H9 (cell line): ENCODE measurements around the gene SLC38A3. TPM values are rescaled to one million over a fixed set of nuclear protein-coding genes. Genes with fewer than 3 reads are reported as not detected.

ENCODE experiments used
- DNase-seq: peaks from one replicate; pipeline ENCODE4 v3.0.0-alpha.2; 2017
- H2AFZ ChIP-seq: one replicate; pipeline ENCODE4 v1.6.1; 2013; ENCODE audit warnings: mild to moderate bottlenecking, low read length, control low read depth, moderate library complexity
- H2AK5ac ChIP-seq: 2 replicates; pipeline ENCODE4 v1.6.1; 2013; ENCODE audit warnings: low read length, control low read depth, mixed read lengths; ENCODE audit not compliant: insufficient read length
- H2BK120ac ChIP-seq: one replicate; pipeline ENCODE4 v1.6.1; 2013; ENCODE audit warnings: low read depth, mild to moderate bottlenecking, low read length, control low read depth, inconsistent platforms; ENCODE audit not compliant: poor library complexity, severe bottlenecking
- H2BK12ac ChIP-seq: 2 replicates; pipeline ENCODE4 v1.6.1; 2013; ENCODE audit warnings: low read length, control low read depth, mixed read lengths, low read depth; ENCODE audit not compliant: insufficient read length
- H2BK15ac ChIP-seq: 2 replicates; pipeline ENCODE4 v1.6.1; 2013; ENCODE audit warnings: low read depth, low read length, control low read depth
- H2BK20ac ChIP-seq: one replicate; pipeline ENCODE4 v1.6.1; 2013; ENCODE audit warnings: low read depth, mild to moderate bottlenecking, low read length, control low read depth, inconsistent platforms; ENCODE audit not compliant: poor library complexity, severe bottlenecking
- H2BK5ac ChIP-seq: 2 replicates; pipeline ENCODE4 v1.6.1; 2013; ENCODE audit warnings: low read length, control low read depth, mixed read lengths; ENCODE audit not compliant: insufficient read length
- H3K14ac ChIP-seq: 2 replicates; pipeline ENCODE4 v1.6.1; 2013; ENCODE audit warnings: low read length, control low read depth; ENCODE audit not compliant: insufficient read depth
- H3K18ac ChIP-seq: 2 replicates; pipeline ENCODE4 v1.6.1; 2013; ENCODE audit warnings: low read depth, mild to moderate bottlenecking, mixed read lengths, low read length, control low read depth; ENCODE audit not compliant: insufficient read length
- H3K23ac ChIP-seq: 2 replicates; pipeline ENCODE4 v1.6.1; 2013; ENCODE audit warnings: low read length, control low read depth, mixed read lengths, low read depth; ENCODE audit not compliant: insufficient read length
- H3K23me2 ChIP-seq: 2 replicates; pipeline ENCODE4 v1.6.1; 2013; ENCODE audit warnings: low read depth, mild to moderate bottlenecking, mixed read lengths, low read length, control low read depth; ENCODE audit not compliant: insufficient read length, poor library complexity, severe bottlenecking
- H3K27ac ChIP-seq: 2 replicates; pipeline ENCODE4 v1.5.1; 2013; ENCODE audit warnings: low read length, control low read depth, mixed read lengths, low read depth; ENCODE audit not compliant: insufficient read length
- H3K27me3 ChIP-seq: 2 replicates; pipeline ENCODE4 v1.6.1; 2013; ENCODE audit warnings: low read length, control low read depth, inconsistent platforms; ENCODE audit not compliant: insufficient read depth
- H3K4ac ChIP-seq: 2 replicates; pipeline ENCODE4 v1.6.1; 2013; ENCODE audit warnings: low read depth, mild to moderate bottlenecking, control low read depth, inconsistent platforms, low read length, moderate library complexity
- H3K4me1 ChIP-seq: 2 replicates; pipeline ENCODE4 v1.6.1; 2013; ENCODE audit warnings: low read length, control low read depth, inconsistent platforms; ENCODE audit not compliant: insufficient read depth
- H3K4me2 ChIP-seq: 2 replicates; pipeline ENCODE4 v1.6.1; 2013; ENCODE audit warnings: low read length, control low read depth, mixed read lengths; ENCODE audit not compliant: insufficient read length, insufficient read depth
- H3K56ac ChIP-seq: 2 replicates; pipeline ENCODE4 v1.6.1; 2013; ENCODE audit warnings: low read depth, mild to moderate bottlenecking, mixed read lengths, low read length, control low read depth; ENCODE audit not compliant: insufficient read length
- H3K79me1 ChIP-seq: 2 replicates; pipeline ENCODE4 v1.6.1; 2013; ENCODE audit warnings: low read depth, mild to moderate bottlenecking, moderate library complexity, low read length, control low read depth, inconsistent platforms; ENCODE audit not compliant: insufficient read depth, poor library complexity, severe bottlenecking
- H3K79me2 ChIP-seq: 2 replicates; pipeline ENCODE4 v1.6.1; 2013; ENCODE audit warnings: low read length, control low read depth, inconsistent platforms; ENCODE audit not compliant: insufficient read depth
- H3K9ac ChIP-seq: 2 replicates; pipeline ENCODE4 v1.6.1; 2013; ENCODE audit warnings: low read length, control low read depth, mixed read lengths; ENCODE audit not compliant: insufficient read length; ENCODE audit errors: extremely low read depth
- H3K9me3 ChIP-seq: one replicate; pipeline ENCODE4 v1.6.1; 2013; ENCODE audit warnings: low read depth, low read length, inconsistent platforms; ENCODE audit not compliant: control insufficient read depth
- H3T11ph ChIP-seq: one replicate; pipeline ENCODE4 v1.6.1; 2013; ENCODE audit warnings: mild to moderate bottlenecking, low read length, control low read depth, inconsistent platforms
- H4K20me1 ChIP-seq: one replicate; pipeline ENCODE4 v1.6.1; 2013; ENCODE audit not compliant: control insufficient read depth, insufficient read length, insufficient read depth
- H4K5ac ChIP-seq: 2 replicates; pipeline ENCODE4 v1.6.1; 2013; ENCODE audit warnings: low read depth, mild to moderate bottlenecking, mixed read lengths, low read length, control low read depth; ENCODE audit not compliant: insufficient read length
- H4K8ac ChIP-seq: replicated peaks from 2 replicates; pipeline ENCODE4 v1.6.1; 2013; ENCODE audit warnings: low read length, control low read depth, mixed read lengths, low read depth; ENCODE audit not compliant: insufficient read length
- H4K91ac ChIP-seq: 2 replicates; pipeline ENCODE4 v1.6.1; 2013; ENCODE audit warnings: low read depth, mild to moderate bottlenecking, moderate library complexity, mixed read lengths, low read length, control low read depth; ENCODE audit not compliant: insufficient read length
- H3K27ac Mint-ChIP-seq, 3 experiments: 2 replicates in 2 of 3; 3 replicates in 1 of 3; pipeline ENCODE4 v1.8.0; 2020 to 2021; ENCODE audit warnings: mixed read lengths in 3 of 3, mild to moderate bottlenecking in 1 of 3, moderate library complexity in 1 of 3
- H3K27me3 Mint-ChIP-seq: 2 replicates; pipeline ENCODE4 v1.8.0; 2021; ENCODE audit warnings: low read depth, mild to moderate bottlenecking, moderate library complexity, mixed read lengths
- H3K36me3 Mint-ChIP-seq, 3 experiments: 2 replicates in 2 of 3; 3 replicates in 1 of 3; pipeline ENCODE4 v1.8.0; 2020 to 2021; ENCODE audit warnings: low read depth in 3 of 3, mixed read lengths in 3 of 3; ENCODE audit not compliant: insufficient read depth in 1 of 3
- H3K4me1 Mint-ChIP-seq, 2 experiments: 2 replicates each; pipeline ENCODE4 v1.8.0; 2020; ENCODE audit warnings: mixed read lengths in 2 of 2
- H3K4me3 Mint-ChIP-seq, 2 experiments: 2 replicates in 1 of 2; 3 replicates in 1 of 2; pipeline ENCODE4 v1.8.0; 2020 to 2021; ENCODE audit warnings: mild to moderate bottlenecking in 2 of 2, mixed read lengths in 2 of 2, moderate library complexity in 1 of 2
- H3K9me3 Mint-ChIP-seq, 2 experiments: 2 replicates in 1 of 2; 3 replicates in 1 of 2; pipeline ENCODE4 v1.8.0; 2020; ENCODE audit warnings: mild to moderate bottlenecking in 2 of 2, mixed read lengths in 2 of 2, moderate library complexity in 1 of 2
- WGBS: extraction: QIAGEN DNeasy Blood & Tissue Kit; methylation state at CpG from one replicate; pipeline ENCODE4 v1.1.7; 2013; ENCODE audit warnings: missing lambda C conversion rate, low lambda C conversion rate, mixed read lengths; ENCODE audit not compliant: insufficient read length; ENCODE audit errors: extremely low coverage; 5-methylcytosine and 5-hydroxymethylcytosine counted together
- total RNA-seq: library from RNA; stranded (reverse); gene quantifications from 2 replicates; pipeline ENCODE4 v1.2.1, GENCODE V29; 2021
- TF ChIP-seq, protein P1 (sequence below): fragments of 200-600 bp; sonication (generic); conservative IDR thresholded peaks from 3 replicates; pipeline ENCODE4 v1.8.0; 2021; ENCODE audit warnings: antibody characterized with exemption, mild to moderate bottlenecking

The SLC38A3 gene
- total RNA-seq, 1 experiment from 2014 or later: 1.4 TPM

DNA sequence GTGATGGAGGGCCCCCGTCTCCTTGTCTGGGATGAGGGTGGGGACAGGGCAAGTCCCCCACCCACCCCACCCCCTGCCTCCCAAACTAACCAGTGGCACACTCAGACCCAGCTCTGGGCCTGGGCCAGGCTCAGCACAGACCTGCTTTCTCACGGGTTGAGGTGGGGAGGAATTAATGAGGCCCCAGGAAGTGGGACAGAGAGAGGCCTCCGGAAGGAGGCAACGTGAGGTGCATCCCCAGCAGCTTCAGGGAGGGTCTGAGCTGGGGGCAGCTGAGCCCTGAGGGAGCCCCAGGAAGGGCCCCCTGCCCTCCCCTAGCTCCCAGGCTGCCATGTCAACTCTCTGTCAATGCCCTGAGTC, 16.0 kb downstream of the SLC38A3 start:
- H2BK5ac ChIP-seq: no peak overlapping the region
- Mint-ChIP-seq H3K4me3 (no peak overlapping the region), H3K36me3 (no peaks in the 10 kb centered on the region), H3K27me3 (peaks cover 22% of the 10 kb centered on the region), H3K4me1 (peaks cover 3 to 10% of the 10 kb centered on the region in 2 experiments), H3K9me3 (peaks cover 0 to 4% of the 10 kb centered on the region in 2 experiments; a peak in 1 of 5 replicates), H3K27ac (no peak overlapping the region)
- H3K23ac ChIP-seq: no peak overlapping the region
- H2BK20ac ChIP-seq: no peak overlapping the region
- no peaks in the 10 kb centered on the region for H3K4me1 ChIP-seq
- H3K9ac ChIP-seq: no peak overlapping the region
- no peak overlapping the region for H4K5ac ChIP-seq
- no peak overlapping the region for H2BK12ac ChIP-seq
- H3T11ph ChIP-seq: no peak overlapping the region
- no peak overlapping the region for H4K8ac ChIP-seq
- no peaks in the 10 kb centered on the region for H3K23me2 ChIP-seq
- no peak overlapping the region for H3K27ac ChIP-seq
- H3K4me2 ChIP-seq: no peak overlapping the region
- H3K79me1 ChIP-seq: no peaks in the 10 kb centered on the region
- no peak overlapping the region for H2AK5ac ChIP-seq
- H2BK15ac ChIP-seq: no peak overlapping the region
- H2BK120ac ChIP-seq: no peak overlapping the region
- no peak overlapping the region for H3K18ac ChIP-seq
- no peaks in the 10 kb centered on the region for H3K9me3 ChIP-seq
- WGBS: no CpG with 5 or more reads among the region's 4 CpGs
- H4K20me1 ChIP-seq: no peaks in the 10 kb centered on the region
- H3K79me2 ChIP-seq: no peaks in the 10 kb centered on the region
- no peak overlapping the region for H3K56ac ChIP-seq
- no peak overlapping the region for H3K4ac ChIP-seq
- DNase-seq: no peak
- TF ChIP-seq, protein P1, sequence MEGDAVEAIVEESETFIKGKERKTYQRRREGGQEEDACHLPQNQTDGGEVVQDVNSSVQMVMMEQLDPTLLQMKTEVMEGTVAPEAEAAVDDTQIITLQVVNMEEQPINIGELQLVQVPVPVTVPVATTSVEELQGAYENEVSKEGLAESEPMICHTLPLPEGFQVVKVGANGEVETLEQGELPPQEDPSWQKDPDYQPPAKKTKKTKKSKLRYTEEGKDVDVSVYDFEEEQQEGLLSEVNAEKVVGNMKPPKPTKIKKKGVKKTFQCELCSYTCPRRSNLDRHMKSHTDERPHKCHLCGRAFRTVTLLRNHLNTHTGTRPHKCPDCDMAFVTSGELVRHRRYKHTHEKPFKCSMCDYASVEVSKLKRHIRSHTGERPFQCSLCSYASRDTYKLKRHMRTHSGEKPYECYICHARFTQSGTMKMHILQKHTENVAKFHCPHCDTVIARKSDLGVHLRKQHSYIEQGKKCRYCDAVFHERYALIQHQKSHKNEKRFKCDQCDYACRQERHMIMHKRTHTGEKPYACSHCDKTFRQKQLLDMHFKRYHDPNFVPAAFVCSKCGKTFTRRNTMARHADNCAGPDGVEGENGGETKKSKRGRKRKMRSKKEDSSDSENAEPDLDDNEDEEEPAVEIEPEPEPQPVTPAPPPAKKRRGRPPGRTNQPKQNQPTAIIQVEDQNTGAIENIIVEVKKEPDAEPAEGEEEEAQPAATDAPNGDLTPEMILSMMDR: no peak
- H3K14ac ChIP-seq: no peak overlapping the region
- H3K27me3 ChIP-seq: no peaks in the 10 kb centered on the region
- no peak overlapping the region for H2AFZ ChIP-seq
- no peak overlapping the region for H4K91ac ChIP-seq
